Ishikawa (cell line): ENCODE measurements around the gene MGMT.

Source experiments
- EGR1 ChIP-seq: IDR thresholded peaks from 2 replicates; pipeline ENCODE4 v1.6.1; 2012
- EP300 ChIP-seq: IDR thresholded peaks from 2 replicates; pipeline ENCODE4 v1.6.1; 2012; ENCODE audit warnings: borderline replicate concordance
- FOXM1 ChIP-seq: IDR thresholded peaks from 2 replicates; pipeline ENCODE4 v1.6.1; 2012; ENCODE audit warnings: low read depth, borderline replicate concordance
- REST ChIP-seq: IDR thresholded peaks from 2 replicates; pipeline ENCODE4 v1.6.1; 2012; ENCODE audit warnings: low read depth, mild to moderate bottlenecking
- YY1 ChIP-seq: IDR thresholded peaks from 2 replicates; pipeline ENCODE4 v1.6.1; 2012; ENCODE audit warnings: low read depth

- TF ChIP-seq EGR1, result no peak
- no peak for TF ChIP-seq YY1
- no peak for TF ChIP-seq FOXM1
- TF ChIP-seq EP300, result no peak
- TF ChIP-seq REST, result no peak
Observed at GRCh38 chr10:129530581-129530980, 63.5 kb downstream of the MGMT start.
